Endometrial microvascular endothelial cells (primary cell): ENCODE data around the gene DENND2C. TPM values are rescaled to one million over a fixed set of nuclear protein-coding genes. Genes with fewer than 3 reads are reported as not detected.

Experiments
- in situ Hi-C: cut with HindIII; loops from 2 replicates; pipeline ENCODE4 v1.10.0; 2017; ENCODE audit warnings: low sequenced_read_pairs, low pct_unique_long_range_greater_than_20kb; ENCODE audit errors: inconsistent ontology term
- total RNA-seq: library from RNA; depleted of rRNA; stranded (reverse); fragments of >200 nt; gene quantifications from one replicate; pipeline ENCODE4 v1.2.3, GENCODE V29; 2015; ENCODE audit errors: inconsistent ontology term

The DENND2C gene
- 0.37 TPM for total RNA-seq

GRCh38 chr1:114669562-114670082 is at the start of gene DENND2C:
TSS of gene DENND2C (minus strand) at chr1:114670049. CDS start at chr1:114625984, 44,065 bp downstream.
- in situ Hi-C loops, result no loop called here

GRCh38 chr1:114719424-114719787 is 49.6 kb upstream of the DENND2C start:
- in situ Hi-C loops, result no loop called here

- in situ Hi-C loops, result no loop called here
Measured at GRCh38 chr1:114718661-114719423, 49.0 kb upstream of the DENND2C start.

GRCh38 chr1:114716304-114717170 is 46.7 kb upstream of the DENND2C start, which contains the start of gene NRAS:
TSS of gene NRAS (minus strand) at chr1:114716771. CDS start at chr1:114716160, 611 bp downstream.
- in situ Hi-C loops, result no loop called here

- in situ Hi-C loops, result no loop called here
Measured at GRCh38 chr1:114715952-114716303, 46.1 kb upstream of the DENND2C start.

GRCh38 chr1:114712977-114713376 is 43.1 kb upstream of the DENND2C start:
- in situ Hi-C loops, result no loop called here

- in situ Hi-C loops, result no loop called here
Measured at GRCh38 chr1:114710360-114710759, 40.5 kb upstream of the DENND2C start.

- in situ Hi-C loops, result no loop called here
Measured at GRCh38 chr1:114707604-114708003, 37.8 kb upstream of the DENND2C start.

GRCh38 chr1:114703242-114703641 is 33.4 kb upstream of the DENND2C start:
- in situ Hi-C loops, result no loop called here

GRCh38 chr1:114702737-114703136 is 32.9 kb upstream of the DENND2C start:
- in situ Hi-C loops, result no loop called here

- in situ Hi-C loops, result no loop called here
Measured at GRCh38 chr1:114701931-114702330, 32.1 kb upstream of the DENND2C start.

GRCh38 chr1:114700036-114700600 is 30.3 kb upstream of the DENND2C start:
- in situ Hi-C loops, result no loop called here

GRCh38 chr1:114696810-114697209 is 27.0 kb upstream of the DENND2C start:
- in situ Hi-C loops, result no loop called here

- in situ Hi-C loops, result no loop called here
Measured at GRCh38 chr1:114695430-114696058, 25.7 kb upstream of the DENND2C start, which contains the start of gene AMPD1. TSS of gene AMPD1 (minus strand) at chr1:114695546. CDS start at chr1:114695471, 75 bp downstream.

- in situ Hi-C loops, result no loop called here
Measured at GRCh38 chr1:114694540-114695310, 24.9 kb upstream of the DENND2C start.

- in situ Hi-C loops, result no loop called here
Measured at GRCh38 chr1:114692947-114693346, 23.1 kb upstream of the DENND2C start.

GRCh38 chr1:114691061-114691460 is 21.2 kb upstream of the DENND2C start:
- in situ Hi-C loops, result no loop called here

GRCh38 chr1:114690148-114690547 is 20.3 kb upstream of the DENND2C start:
- in situ Hi-C loops, result no loop called here
